Ecto neural progenitor cell (in vitro differentiated cells): Measurements from ENCODE around the gene MAP3K3.

Experiments used
- DNase-seq: peaks from one replicate; pipeline ENCODE4 v3.0.0-alpha.2; 2018; ENCODE audit warnings: low spot score

MAP3K3 gene

GRCh38 chr17:63652106-63652505 lies 29.9 kb downstream of the MAP3K3 start:
- DNase-seq: no peak

- no peak for DNase-seq
Measured at GRCh38 chr17:63653050-63653449, 30.8 kb downstream of the MAP3K3 start.

GRCh38 chr17:63657786-63658185 lies 35.6 kb downstream of the MAP3K3 start:
- DNase-seq: no peak

- no peak for DNase-seq
Measured at GRCh38 chr17:63658366-63658765, 36.1 kb downstream of the MAP3K3 start.

- DNase-seq: no peak
Measured at GRCh38 chr17:63659850-63660249, 37.6 kb downstream of the MAP3K3 start.

GRCh38 chr17:63665527-63666214 lies 43.5 kb downstream of the MAP3K3 start:
- no peak for DNase-seq

GRCh38 chr17:63672856-63673255 lies 50.6 kb downstream of the MAP3K3 start:
- DNase-seq: no peak

GRCh38 chr17:63675231-63675606 lies 53.0 kb downstream of the MAP3K3 start:
- DNase-seq: no peak

- no peak for DNase-seq
Measured at GRCh38 chr17:63675607-63676546, 53.7 kb downstream of the MAP3K3 start.

- DNase-seq: no peak
Measured at GRCh38 chr17:63676584-63676983, 54.4 kb downstream of the MAP3K3 start.

GRCh38 chr17:63679214-63679613 lies 57.0 kb downstream of the MAP3K3 start:
- no peak for DNase-seq

GRCh38 chr17:63680700-63681099 lies 58.5 kb downstream of the MAP3K3 start:
- DNase-seq: no peak

- no peak for DNase-seq
Measured at GRCh38 chr17:63681530-63681929, 59.3 kb downstream of the MAP3K3 start.

GRCh38 chr17:63682441-63682840 lies 60.2 kb downstream of the MAP3K3 start:
- DNase-seq: no peak

GRCh38 chr17:63682981-63683380 lies 60.8 kb downstream of the MAP3K3 start:
- no peak for DNase-seq

- no peak for DNase-seq
Measured at GRCh38 chr17:63685041-63685440, 62.8 kb downstream of the MAP3K3 start.

- no peak for DNase-seq
Measured at GRCh38 chr17:63685578-63685977, 63.4 kb downstream of the MAP3K3 start.

GRCh38 chr17:63686138-63686685 lies 64.0 kb downstream of the MAP3K3 start:
- no peak for DNase-seq

- DNase-seq: no peak
Measured at GRCh38 chr17:63688396-63689020, 66.3 kb downstream of the MAP3K3 start.

GRCh38 chr17:63689479-63689878 lies 67.3 kb downstream of the MAP3K3 start:
- DNase-seq: no peak

- no peak for DNase-seq
Measured at GRCh38 chr17:63692195-63692816, 70.1 kb downstream of the MAP3K3 start.
